H9 (cell line): Measurements from ENCODE around the gene SEC22A. TPM values are rescaled to one million over a fixed set of nuclear protein-coding genes. Genes with fewer than 3 reads are reported as not detected.

Source experiments
- DNase-seq: peaks from one replicate; pipeline ENCODE4 v3.0.0-alpha.2; 2017
- H2AFZ ChIP-seq: one replicate; pipeline ENCODE4 v1.6.1; 2013; ENCODE audit warnings: mild to moderate bottlenecking, low read length, control low read depth, moderate library complexity
- H2AK5ac ChIP-seq: 2 replicates; pipeline ENCODE4 v1.6.1; 2013; ENCODE audit warnings: low read length, control low read depth, mixed read lengths; ENCODE audit not compliant: insufficient read length
- H2BK120ac ChIP-seq: one replicate; pipeline ENCODE4 v1.6.1; 2013; ENCODE audit warnings: low read depth, mild to moderate bottlenecking, low read length, control low read depth, inconsistent platforms; ENCODE audit not compliant: poor library complexity, severe bottlenecking
- H2BK12ac ChIP-seq: 2 replicates; pipeline ENCODE4 v1.6.1; 2013; ENCODE audit warnings: low read length, control low read depth, mixed read lengths, low read depth; ENCODE audit not compliant: insufficient read length
- H2BK15ac ChIP-seq: 2 replicates; pipeline ENCODE4 v1.6.1; 2013; ENCODE audit warnings: low read depth, low read length, control low read depth
- H2BK20ac ChIP-seq: one replicate; pipeline ENCODE4 v1.6.1; 2013; ENCODE audit warnings: low read depth, mild to moderate bottlenecking, low read length, control low read depth, inconsistent platforms; ENCODE audit not compliant: poor library complexity, severe bottlenecking
- H2BK5ac ChIP-seq: 2 replicates; pipeline ENCODE4 v1.6.1; 2013; ENCODE audit warnings: low read length, control low read depth, mixed read lengths; ENCODE audit not compliant: insufficient read length
- H3K14ac ChIP-seq: 2 replicates; pipeline ENCODE4 v1.6.1; 2013; ENCODE audit warnings: low read length, control low read depth; ENCODE audit not compliant: insufficient read depth
- H3K18ac ChIP-seq: 2 replicates; pipeline ENCODE4 v1.6.1; 2013; ENCODE audit warnings: low read depth, mild to moderate bottlenecking, mixed read lengths, low read length, control low read depth; ENCODE audit not compliant: insufficient read length
- H3K23ac ChIP-seq: 2 replicates; pipeline ENCODE4 v1.6.1; 2013; ENCODE audit warnings: low read length, control low read depth, mixed read lengths, low read depth; ENCODE audit not compliant: insufficient read length
- H3K23me2 ChIP-seq: 2 replicates; pipeline ENCODE4 v1.6.1; 2013; ENCODE audit warnings: low read depth, mild to moderate bottlenecking, mixed read lengths, low read length, control low read depth; ENCODE audit not compliant: insufficient read length, poor library complexity, severe bottlenecking
- H3K27ac ChIP-seq: 2 replicates; pipeline ENCODE4 v1.5.1; 2013; ENCODE audit warnings: low read length, control low read depth, mixed read lengths, low read depth; ENCODE audit not compliant: insufficient read length
- H3K27me3 ChIP-seq: 2 replicates; pipeline ENCODE4 v1.6.1; 2013; ENCODE audit warnings: low read length, control low read depth, inconsistent platforms; ENCODE audit not compliant: insufficient read depth
- H3K4ac ChIP-seq: 2 replicates; pipeline ENCODE4 v1.6.1; 2013; ENCODE audit warnings: low read depth, mild to moderate bottlenecking, control low read depth, inconsistent platforms, low read length, moderate library complexity
- H3K4me1 ChIP-seq: 2 replicates; pipeline ENCODE4 v1.6.1; 2013; ENCODE audit warnings: low read length, control low read depth, inconsistent platforms; ENCODE audit not compliant: insufficient read depth
- H3K4me2 ChIP-seq: 2 replicates; pipeline ENCODE4 v1.6.1; 2013; ENCODE audit warnings: low read length, control low read depth, mixed read lengths; ENCODE audit not compliant: insufficient read length, insufficient read depth
- H3K56ac ChIP-seq: 2 replicates; pipeline ENCODE4 v1.6.1; 2013; ENCODE audit warnings: low read depth, mild to moderate bottlenecking, mixed read lengths, low read length, control low read depth; ENCODE audit not compliant: insufficient read length
- H3K79me1 ChIP-seq: 2 replicates; pipeline ENCODE4 v1.6.1; 2013; ENCODE audit warnings: low read depth, mild to moderate bottlenecking, moderate library complexity, low read length, control low read depth, inconsistent platforms; ENCODE audit not compliant: insufficient read depth, poor library complexity, severe bottlenecking
- H3K79me2 ChIP-seq: 2 replicates; pipeline ENCODE4 v1.6.1; 2013; ENCODE audit warnings: low read length, control low read depth, inconsistent platforms; ENCODE audit not compliant: insufficient read depth
- H3K9ac ChIP-seq: 2 replicates; pipeline ENCODE4 v1.6.1; 2013; ENCODE audit warnings: low read length, control low read depth, mixed read lengths; ENCODE audit not compliant: insufficient read length; ENCODE audit errors: extremely low read depth
- H3K9me3 ChIP-seq: one replicate; pipeline ENCODE4 v1.6.1; 2013; ENCODE audit warnings: low read depth, low read length, inconsistent platforms; ENCODE audit not compliant: control insufficient read depth
- H3T11ph ChIP-seq: one replicate; pipeline ENCODE4 v1.6.1; 2013; ENCODE audit warnings: mild to moderate bottlenecking, low read length, control low read depth, inconsistent platforms
- H4K20me1 ChIP-seq: one replicate; pipeline ENCODE4 v1.6.1; 2013; ENCODE audit not compliant: control insufficient read depth, insufficient read length, insufficient read depth
- H4K5ac ChIP-seq: 2 replicates; pipeline ENCODE4 v1.6.1; 2013; ENCODE audit warnings: low read depth, mild to moderate bottlenecking, mixed read lengths, low read length, control low read depth; ENCODE audit not compliant: insufficient read length
- H4K8ac ChIP-seq: replicated peaks from 2 replicates; pipeline ENCODE4 v1.6.1; 2013; ENCODE audit warnings: low read length, control low read depth, mixed read lengths, low read depth; ENCODE audit not compliant: insufficient read length
- H4K91ac ChIP-seq: 2 replicates; pipeline ENCODE4 v1.6.1; 2013; ENCODE audit warnings: low read depth, mild to moderate bottlenecking, moderate library complexity, mixed read lengths, low read length, control low read depth; ENCODE audit not compliant: insufficient read length
- H3K27ac Mint-ChIP-seq, 3 experiments: 2 replicates in 2 of 3; 3 replicates in 1 of 3; pipeline ENCODE4 v1.8.0; 2020 to 2021; ENCODE audit warnings: mixed read lengths in 3 of 3, mild to moderate bottlenecking in 1 of 3, moderate library complexity in 1 of 3
- H3K27me3 Mint-ChIP-seq: 2 replicates; pipeline ENCODE4 v1.8.0; 2021; ENCODE audit warnings: low read depth, mild to moderate bottlenecking, moderate library complexity, mixed read lengths
- H3K36me3 Mint-ChIP-seq, 3 experiments: 2 replicates in 2 of 3; 3 replicates in 1 of 3; pipeline ENCODE4 v1.8.0; 2020 to 2021; ENCODE audit warnings: low read depth in 3 of 3, mixed read lengths in 3 of 3; ENCODE audit not compliant: insufficient read depth in 1 of 3
- H3K4me1 Mint-ChIP-seq, 2 experiments: 2 replicates each; pipeline ENCODE4 v1.8.0; 2020; ENCODE audit warnings: mixed read lengths in 2 of 2
- H3K4me3 Mint-ChIP-seq, 2 experiments: 2 replicates in 1 of 2; 3 replicates in 1 of 2; pipeline ENCODE4 v1.8.0; 2020 to 2021; ENCODE audit warnings: mild to moderate bottlenecking in 2 of 2, mixed read lengths in 2 of 2, moderate library complexity in 1 of 2
- H3K9me3 Mint-ChIP-seq, 2 experiments: 2 replicates in 1 of 2; 3 replicates in 1 of 2; pipeline ENCODE4 v1.8.0; 2020; ENCODE audit warnings: mild to moderate bottlenecking in 2 of 2, mixed read lengths in 2 of 2, moderate library complexity in 1 of 2
- WGBS: extraction: QIAGEN DNeasy Blood & Tissue Kit; methylation state at CpG from one replicate; pipeline ENCODE4 v1.1.7; 2013; ENCODE audit warnings: missing lambda C conversion rate, low lambda C conversion rate, mixed read lengths; ENCODE audit not compliant: insufficient read length; ENCODE audit errors: extremely low coverage; 5-methylcytosine and 5-hydroxymethylcytosine counted together
- total RNA-seq: library from RNA; stranded (reverse); gene quantifications from 2 replicates; pipeline ENCODE4 v1.2.1, GENCODE V29; 2021
- TF ChIP-seq, protein P1 (sequence below): fragments of 200-600 bp; sonication (generic); conservative IDR thresholded peaks from 3 replicates; pipeline ENCODE4 v1.8.0; 2021; ENCODE audit warnings: antibody characterized with exemption, mild to moderate bottlenecking

The SEC22A gene
- total RNA-seq, 1 experiment from 2014 or later, result 9.9 TPM

DNA sequence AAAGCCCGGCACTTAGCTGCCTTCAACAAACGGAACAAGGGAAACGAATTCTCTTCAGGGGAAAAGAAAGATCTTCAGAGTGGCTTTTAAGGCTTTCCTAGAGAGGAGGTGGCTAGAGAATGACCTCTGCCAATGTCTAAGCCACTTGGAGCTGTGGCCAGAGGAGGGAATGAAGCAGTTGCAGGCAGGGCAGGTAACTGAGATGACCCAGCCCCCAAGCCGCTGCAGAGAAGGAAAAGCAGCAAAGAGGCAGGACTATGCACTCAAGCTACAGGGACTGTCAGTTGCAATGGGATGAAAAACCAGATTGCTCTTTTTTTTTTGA lies 113.5 kb downstream of the SEC22A start:
- no peak overlapping the region for H2BK5ac ChIP-seq
- peaks cover 5% of the 10 kb centered on the region for H3K27me3 Mint-ChIP-seq
- H4K8ac ChIP-seq, result no peak overlapping the region
- no peak overlapping the region for H2BK120ac ChIP-seq
- no peak overlapping the region for H3K4ac ChIP-seq
- no peak overlapping the region for H3K14ac ChIP-seq
- H4K91ac ChIP-seq, result no peak overlapping the region
- TF ChIP-seq, protein P1, sequence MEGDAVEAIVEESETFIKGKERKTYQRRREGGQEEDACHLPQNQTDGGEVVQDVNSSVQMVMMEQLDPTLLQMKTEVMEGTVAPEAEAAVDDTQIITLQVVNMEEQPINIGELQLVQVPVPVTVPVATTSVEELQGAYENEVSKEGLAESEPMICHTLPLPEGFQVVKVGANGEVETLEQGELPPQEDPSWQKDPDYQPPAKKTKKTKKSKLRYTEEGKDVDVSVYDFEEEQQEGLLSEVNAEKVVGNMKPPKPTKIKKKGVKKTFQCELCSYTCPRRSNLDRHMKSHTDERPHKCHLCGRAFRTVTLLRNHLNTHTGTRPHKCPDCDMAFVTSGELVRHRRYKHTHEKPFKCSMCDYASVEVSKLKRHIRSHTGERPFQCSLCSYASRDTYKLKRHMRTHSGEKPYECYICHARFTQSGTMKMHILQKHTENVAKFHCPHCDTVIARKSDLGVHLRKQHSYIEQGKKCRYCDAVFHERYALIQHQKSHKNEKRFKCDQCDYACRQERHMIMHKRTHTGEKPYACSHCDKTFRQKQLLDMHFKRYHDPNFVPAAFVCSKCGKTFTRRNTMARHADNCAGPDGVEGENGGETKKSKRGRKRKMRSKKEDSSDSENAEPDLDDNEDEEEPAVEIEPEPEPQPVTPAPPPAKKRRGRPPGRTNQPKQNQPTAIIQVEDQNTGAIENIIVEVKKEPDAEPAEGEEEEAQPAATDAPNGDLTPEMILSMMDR, result no peak
- WGBS, result no CpG with 5 or more reads among the region's 4 CpGs
- H3K4me3 Mint-ChIP-seq, result peak overlapping the region; percentile 57 to 69; a peak in 4 of 5 replicates
- H2BK15ac ChIP-seq, result no peak overlapping the region
- no peaks in the 10 kb centered on the region for H3K27me3 ChIP-seq
- H3K79me2 ChIP-seq, result peaks cover 2% of the 10 kb centered on the region; the same call in 1 of the 2 replicates
- H3K27ac Mint-ChIP-seq, result peak overlapping the region; percentile 99
- H3K23ac ChIP-seq, result no peak overlapping the region
- H3K4me1 ChIP-seq, result peaks cover 30% of the 10 kb centered on the region; the same call in 1 of the 2 replicates
- H3K9ac ChIP-seq, result no peak overlapping the region
- H3K56ac ChIP-seq, result no peak overlapping the region
- H3K18ac ChIP-seq, result peak overlapping the region; percentile 29
- no peak overlapping the region for H2BK20ac ChIP-seq
- H3K4me2 ChIP-seq, result no peak overlapping the region
- no peaks in the 10 kb centered on the region for H4K20me1 ChIP-seq
- DNase-seq, result no peak
- no peaks in the 10 kb centered on the region for H3K9me3 ChIP-seq
- H3T11ph ChIP-seq, result no peak overlapping the region
- H3K27ac ChIP-seq, result peak overlapping the region; percentile 72
- H3K79me1 ChIP-seq, result no peaks in the 10 kb centered on the region
- H3K36me3 Mint-ChIP-seq, result peaks cover 0 to 8% (median 2%) of the 10 kb centered on the region in 3 experiments; a peak in 6 of 7 replicates
- no peak overlapping the region for H2BK12ac ChIP-seq
- peaks cover 8% of the 10 kb centered on the region for H3K23me2 ChIP-seq
- H3K4me1 Mint-ChIP-seq, result peaks cover 72 to 74% of the 10 kb centered on the region in 2 experiments
- no peaks in the 10 kb centered on the region; a peak in 1 of 5 replicates for H3K9me3 Mint-ChIP-seq
- H2AFZ ChIP-seq, result no peak overlapping the region
- no peak overlapping the region for H4K5ac ChIP-seq
- no peak overlapping the region for H2AK5ac ChIP-seq
